Naive B cell (primary cell): ENCODE results near the gene FYCO1. TPM values are rescaled to one million over a fixed set of nuclear protein-coding genes. Genes with fewer than 3 reads are reported as not detected.
"Not testable (repeated sequence)": the region's sequence is repeated elsewhere in the genome, so short reads cannot be mapped to it uniquely, and the experiment has no call there.

Experiments used
- ATAC-seq, 2 donors: fragments of 150-1000 bp; cut with Tn5 transposase; 2 replicates each; pipeline ENCODE4 v1.10.0; 2021; ENCODE audit warnings: low read depth in 2 of 2, mild to moderate bottlenecking in 2 of 2, moderate library complexity in 2 of 2
- DNase-seq: peaks from one replicate; pipeline ENCODE4 v3.0.0; 2022
- H3K27ac Mint-ChIP-seq, 6 donors: one replicate each; pipeline ENCODE4 v1.8.0; 2020 to 2022; ENCODE audit warnings: mild to moderate bottlenecking in 6 of 6, mixed read lengths in 6 of 6, moderate library complexity in 5 of 6, inconsistent platforms in 2 of 6
- H3K27me3 Mint-ChIP-seq, 3 donors: one replicate each; pipeline ENCODE4 v1.8.0; 2021 to 2022; ENCODE audit warnings: mixed read lengths in 3 of 3, mild to moderate bottlenecking in 1 of 3
- H3K36me3 Mint-ChIP-seq, 2 donors: one replicate each; pipeline ENCODE4 v1.8.0; 2020 to 2022; ENCODE audit warnings: mixed read lengths in 2 of 2, inconsistent platforms in 1 of 2, mild to moderate bottlenecking in 1 of 2
- H3K4me1 Mint-ChIP-seq, 3 donors: one replicate each; pipeline ENCODE4 v1.8.0; 2020 to 2022; ENCODE audit warnings: mixed read lengths in 3 of 3, inconsistent platforms in 1 of 3, mild to moderate bottlenecking in 1 of 3, moderate library complexity in 1 of 3
- H3K4me3 Mint-ChIP-seq, 8 donors: one replicate each; pipeline ENCODE4 v1.8.0; 2020 to 2022; ENCODE audit warnings: mild to moderate bottlenecking in 8 of 8, mixed read lengths in 8 of 8, moderate library complexity in 8 of 8, inconsistent platforms in 2 of 8
- H3K9me3 Mint-ChIP-seq, 7 donors: one replicate each; pipeline ENCODE4 v1.8.0; 2020 to 2022; ENCODE audit warnings: mixed read lengths in 7 of 7, mild to moderate bottlenecking in 5 of 7, inconsistent platforms in 2 of 7, moderate library complexity in 1 of 7
- polyA plus RNA-seq, 6 donors: library from polyadenylated mRNA; unstranded; fragments of 300-500 nt; fragmentation: Illumina TruSeq; gene quantifications; one replicate each; pipeline ENCODE4 v1.2.3, GENCODE V29; 2021; ENCODE audit warnings: low read depth in 6 of 6

Gene FYCO1
- polyA plus RNA-seq, 6 donors from 2014 or later: 0.90 to 5.1 (median 1.2) TPM; not detected in 1

DNA sequence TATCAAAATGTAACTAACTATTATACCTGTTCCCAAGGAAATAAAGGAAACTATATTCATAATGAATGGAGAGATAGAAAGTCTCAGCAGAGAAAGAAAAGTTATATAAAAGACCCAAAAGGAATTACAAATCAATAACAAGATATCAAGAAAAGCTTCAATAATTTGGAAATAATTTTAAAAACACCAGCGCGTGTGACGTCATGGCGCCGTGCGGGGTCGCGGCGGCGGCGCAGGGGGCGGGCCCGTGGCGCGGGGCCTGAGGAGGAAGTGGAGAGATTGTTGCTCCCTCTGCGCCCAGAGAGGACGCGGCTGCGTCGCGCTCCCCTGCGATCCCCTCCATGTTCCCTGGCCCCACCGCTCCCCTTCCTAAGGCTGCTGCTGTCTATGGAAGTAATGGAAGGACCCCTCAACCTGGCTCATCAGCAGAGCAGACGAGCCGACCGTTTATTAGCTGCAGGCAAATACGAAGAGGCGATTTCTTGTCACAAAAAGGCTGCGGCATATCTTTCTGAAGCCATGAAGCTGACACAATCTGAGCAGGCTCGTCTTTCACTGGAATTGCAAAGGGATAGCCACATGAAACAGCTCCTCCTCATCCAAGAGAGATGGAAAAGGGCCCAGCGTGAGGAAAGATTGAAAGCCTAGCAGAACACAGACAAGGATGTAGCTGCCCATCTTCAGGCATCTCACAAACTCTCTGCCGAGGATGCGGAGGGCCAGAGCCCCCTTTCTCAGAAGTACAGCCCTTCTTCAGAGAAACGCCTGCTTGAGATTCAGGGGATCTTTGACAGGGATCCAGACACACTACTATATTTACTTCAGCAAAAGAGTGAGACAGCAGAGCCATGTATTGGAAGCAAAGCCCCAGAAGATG, 27.5 kb upstream of the FYCO1 start:
- ATAC-seq (no peak), DNase-seq (no peak)
- Mint-ChIP-seq H3K27ac (no peak overlapping the region), H3K4me1 (peaks cover 0 to 13% (median 6%) of the 10 kb centered on the region in 3 donors), H3K4me3 (no peak overlapping the region), H3K36me3 (peaks cover 5 to 7% of the 10 kb centered on the region in 2 donors), H3K9me3 (peaks cover 2 to 11% (median 8%) of the 10 kb centered on the region in 7 donors), H3K27me3 (peaks cover 5 to 21% (median 12%) of the 10 kb centered on the region in 3 donors)

GRCh38 chr3:46021516-46021915, 25.9 kb upstream of the FYCO1 start:
- ATAC-seq (no peak), DNase-seq (no peak)
- peaks cover 0 to 3% (median 0%) of the 10 kb centered on the region in 7 donors for H3K9me3 Mint-ChIP-seq
- no peak overlapping the region for H3K4me3 Mint-ChIP-seq
- peaks cover 0 to 6% (median 0%) of the 10 kb centered on the region in 3 donors for H3K4me1 Mint-ChIP-seq
- H3K27me3 Mint-ChIP-seq: peaks cover 5 to 21% (median 12%) of the 10 kb centered on the region in 3 donors
- H3K36me3 Mint-ChIP-seq: no peaks in the 10 kb centered on the region
- no peak overlapping the region for H3K27ac Mint-ChIP-seq

DNA sequence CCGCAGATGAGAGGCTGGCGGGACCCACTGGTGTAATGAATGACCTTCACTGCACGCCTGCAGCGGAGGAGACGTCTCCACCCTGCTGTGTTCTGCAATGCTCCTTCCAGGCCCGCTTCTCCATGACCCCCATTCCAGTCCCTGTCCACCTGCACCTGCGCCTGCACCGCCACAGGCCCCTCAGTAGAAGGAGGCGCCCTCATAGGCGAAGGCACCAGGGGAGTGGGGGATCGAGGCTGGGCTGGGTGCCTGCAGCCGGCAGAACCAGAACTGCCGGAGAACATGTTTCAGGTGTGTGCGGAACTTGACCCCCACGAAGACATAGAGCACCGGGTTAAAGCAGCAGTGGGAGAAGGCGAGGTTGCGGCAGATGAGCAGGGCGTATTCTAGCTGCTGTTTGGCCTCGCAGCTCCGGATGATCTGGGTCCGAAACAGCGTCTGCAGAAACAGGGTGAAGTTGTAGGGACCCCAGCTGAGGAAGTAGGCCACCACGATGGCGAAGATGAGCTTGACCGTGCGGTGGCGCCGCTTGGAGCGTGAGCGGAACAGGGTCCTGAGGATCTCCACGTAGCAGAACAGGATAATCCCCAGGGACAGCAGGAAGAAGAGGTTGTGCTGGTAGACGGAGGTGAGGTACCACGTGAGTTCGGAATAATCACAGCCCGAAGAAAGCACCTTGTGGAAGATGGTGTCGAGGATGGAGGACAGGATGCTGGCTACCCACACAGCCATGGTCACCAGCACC, 25.3 kb upstream of the FYCO1 start:
- ATAC-seq (no peak), DNase-seq (no peak)
- peaks cover 5 to 21% (median 12%) of the 10 kb centered on the region in 3 donors for H3K27me3 Mint-ChIP-seq
- H3K4me1 Mint-ChIP-seq: peaks cover 0 to 6% (median 0%) of the 10 kb centered on the region in 3 donors
- H3K27ac Mint-ChIP-seq: no peak overlapping the region
- H3K36me3 Mint-ChIP-seq: no peaks in the 10 kb centered on the region
- no peak overlapping the region for H3K4me3 Mint-ChIP-seq
- H3K9me3 Mint-ChIP-seq: peaks cover 0 to 3% (median 0%) of the 10 kb centered on the region in 7 donors

GRCh38 chr3:46019707-46020106, 24.1 kb upstream of the FYCO1 start:
- peaks cover 0 to 3% (median 0%) of the 10 kb centered on the region in 7 donors for H3K9me3 Mint-ChIP-seq
- no peaks in the 10 kb centered on the region for H3K36me3 Mint-ChIP-seq
- DNase-seq (no peak), ATAC-seq (no peak)
- H3K4me3 Mint-ChIP-seq: no peak overlapping the region
- peaks cover 0 to 6% (median 0%) of the 10 kb centered on the region in 3 donors for H3K4me1 Mint-ChIP-seq
- H3K27me3 Mint-ChIP-seq: peaks cover 11 to 21% (median 12%) of the 10 kb centered on the region in 3 donors
- no peak overlapping the region for H3K27ac Mint-ChIP-seq

DNA sequence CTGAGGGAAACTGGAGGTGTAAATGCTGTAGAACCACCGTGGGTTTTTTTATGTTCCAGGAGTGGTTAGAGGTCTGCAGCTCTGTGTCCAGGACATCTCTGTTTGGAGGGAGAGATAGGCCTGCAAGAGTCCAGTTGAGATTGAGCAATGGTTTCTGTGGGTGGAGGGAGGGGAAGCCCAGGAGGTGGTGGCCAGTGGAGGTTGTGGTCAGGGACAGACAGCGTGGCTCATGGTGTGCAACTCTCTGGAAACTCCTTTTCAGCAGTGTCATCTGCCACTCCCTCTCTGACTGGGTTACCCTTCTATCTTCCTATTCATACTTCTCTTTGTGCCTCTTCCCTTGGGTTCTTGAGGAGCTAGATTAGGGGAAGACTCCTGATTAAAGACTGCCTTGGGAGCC, 22.1 kb upstream of the FYCO1 start:
- H3K4me3 Mint-ChIP-seq: no peak overlapping the region
- H3K4me1 Mint-ChIP-seq: peaks cover 0 to 6% (median 0%) of the 10 kb centered on the region in 3 donors
- no peak for ATAC-seq
- DNase-seq: no peak
- no peaks in the 10 kb centered on the region for H3K36me3 Mint-ChIP-seq
- H3K27me3 Mint-ChIP-seq: peaks cover 13 to 26% (median 17%) of the 10 kb centered on the region in 3 donors
- no peak overlapping the region for H3K27ac Mint-ChIP-seq
- peaks cover 0 to 2% (median 0%) of the 10 kb centered on the region in 7 donors for H3K9me3 Mint-ChIP-seq

GRCh38 chr3:46013316-46014094, 17.9 kb upstream of the FYCO1 start:
- no peaks in the 10 kb centered on the region for H3K36me3 Mint-ChIP-seq
- peaks cover 4 to 15% (median 5%) of the 10 kb centered on the region in 3 donors for H3K27me3 Mint-ChIP-seq
- DNase-seq (no peak), ATAC-seq (no peak)
- H3K9me3 Mint-ChIP-seq: no peaks in the 10 kb centered on the region
- no peak overlapping the region for H3K4me3 Mint-ChIP-seq
- H3K27ac Mint-ChIP-seq: peak overlapping the region in 1 of 6 donors; percentile 50
- H3K4me1 Mint-ChIP-seq: no peaks in the 10 kb centered on the region

- Mint-ChIP-seq H3K4me1 (no peaks in the 10 kb centered on the region), H3K27me3 (peaks cover 4 to 13% (median 5%) of the 10 kb centered on the region in 3 donors), H3K9me3 (no peaks in the 10 kb centered on the region), H3K36me3 (no peaks in the 10 kb centered on the region), H3K27ac (no peak overlapping the region), H3K4me3 (no peak overlapping the region)
- ATAC-seq (no peak), DNase-seq (no peak)
These were observed 16.6 kb upstream of the FYCO1 start for GRCh38 chr3:46012246-46012645.

DNA sequence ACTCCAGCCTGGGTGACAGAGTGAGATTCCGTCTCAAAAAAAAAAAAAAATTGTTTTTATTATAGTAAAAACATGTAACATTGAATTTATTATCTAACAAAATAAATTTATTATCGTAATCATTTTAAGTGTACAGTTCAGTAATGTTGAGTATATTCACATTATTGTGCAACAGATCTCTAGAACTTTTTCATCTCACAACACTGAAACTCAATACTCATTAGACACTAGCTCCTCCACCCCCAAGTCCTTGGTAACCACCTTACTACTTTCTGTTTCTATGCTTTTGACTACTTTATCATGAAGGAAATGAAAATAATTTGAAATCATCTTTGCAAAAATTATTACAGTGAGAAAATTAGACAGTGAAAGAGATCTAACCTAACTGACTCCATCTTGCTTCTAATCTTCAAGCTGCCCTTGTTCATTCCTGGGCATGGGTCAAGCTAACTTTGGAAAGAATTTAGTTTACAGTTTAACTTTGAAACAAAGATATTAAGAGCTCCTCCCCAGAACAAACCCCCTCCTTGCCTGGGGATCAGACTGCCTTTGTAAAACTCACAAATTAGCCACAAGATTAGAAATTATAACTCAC, 15.0 kb upstream of the FYCO1 start:
- no peak for ATAC-seq
- no peak overlapping the region for H3K4me3 Mint-ChIP-seq
- no peak for DNase-seq
- H3K4me1 Mint-ChIP-seq: no peaks in the 10 kb centered on the region
- H3K36me3 Mint-ChIP-seq: no peaks in the 10 kb centered on the region
- H3K27ac Mint-ChIP-seq: no peak overlapping the region
- no peaks in the 10 kb centered on the region for H3K9me3 Mint-ChIP-seq
- H3K27me3 Mint-ChIP-seq: peaks cover 4 to 13% (median 5%) of the 10 kb centered on the region in 3 donors

GRCh38 chr3:46008058-46008457, 12.4 kb upstream of the FYCO1 start:
- Mint-ChIP-seq H3K36me3 (no peaks in the 10 kb centered on the region), H3K27ac (no peak overlapping the region), H3K27me3 (peaks cover 0 to 4% (median 1%) of the 10 kb centered on the region in 3 donors), H3K4me1 (no peaks in the 10 kb centered on the region), H3K4me3 (no peak overlapping the region), H3K9me3 (no peaks in the 10 kb centered on the region)
- no peak for ATAC-seq
- DNase-seq: no peak

DNA sequence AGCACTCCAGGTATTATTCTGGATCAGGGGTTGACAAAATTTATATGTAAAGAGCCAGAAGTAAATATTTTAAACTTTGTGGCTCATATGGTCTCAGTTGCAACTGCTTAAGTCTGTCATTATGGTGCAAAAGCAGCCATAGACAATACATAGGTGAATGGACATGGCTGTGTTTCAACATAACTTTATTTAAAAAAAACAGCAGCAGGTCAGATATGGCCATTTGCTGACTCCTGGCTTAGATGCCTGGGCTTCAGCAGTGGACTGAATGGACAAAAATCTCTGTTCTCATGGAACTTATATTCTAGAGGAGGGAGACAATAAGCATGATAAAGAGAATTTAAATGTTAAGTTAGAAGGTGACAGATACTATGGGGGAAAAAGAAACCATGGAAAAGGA, 11.7 kb upstream of the FYCO1 start:
- no peak overlapping the region for H3K4me3 Mint-ChIP-seq
- H3K9me3 Mint-ChIP-seq: no peaks in the 10 kb centered on the region
- ATAC-seq (no peak), DNase-seq (no peak)
- peak overlapping the region in 1 of 6 donors; percentile 54 for H3K27ac Mint-ChIP-seq
- H3K36me3 Mint-ChIP-seq: no peaks in the 10 kb centered on the region
- H3K27me3 Mint-ChIP-seq: no peaks in the 10 kb centered on the region
- no peaks in the 10 kb centered on the region for H3K4me1 Mint-ChIP-seq

DNA sequence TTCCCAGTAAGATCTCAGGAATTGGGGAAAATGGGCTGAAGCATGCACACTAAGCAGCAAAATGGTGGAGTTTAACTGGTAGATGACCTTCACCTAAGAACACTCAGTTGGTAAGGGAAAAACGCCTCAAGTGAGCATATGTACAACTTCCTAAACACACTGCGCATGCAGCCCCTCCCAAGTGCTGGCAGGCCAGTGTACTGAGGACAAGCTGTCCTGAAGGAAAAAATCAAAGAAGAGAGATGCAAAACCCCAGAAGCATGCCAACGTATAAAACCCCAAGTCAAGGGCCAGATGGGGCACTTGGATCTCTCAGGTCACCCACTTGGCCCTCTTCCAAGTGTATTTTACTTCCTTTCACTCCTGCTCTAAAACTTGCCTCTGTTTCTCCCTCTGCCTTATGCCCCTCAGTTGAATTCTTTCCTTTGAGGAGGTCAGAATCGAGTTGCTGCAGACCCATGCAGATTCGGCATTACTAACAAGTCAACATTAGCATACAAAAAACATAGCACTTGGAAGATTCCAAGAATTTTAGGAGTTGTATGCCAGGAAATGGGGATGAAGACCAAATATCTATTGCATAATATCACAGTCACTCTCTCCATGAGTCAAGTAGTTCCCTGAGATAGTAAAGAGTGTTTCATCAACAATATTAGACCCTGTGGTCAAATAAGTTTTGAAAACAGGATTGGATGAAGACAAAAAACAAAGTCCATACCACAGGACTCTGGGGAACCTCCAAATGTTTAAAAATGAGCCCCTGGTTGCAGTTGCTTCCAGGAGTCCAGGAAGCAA, 10.8 kb upstream of the FYCO1 start:
- Mint-ChIP-seq H3K27me3 (no peaks in the 10 kb centered on the region), H3K4me3 (no peak overlapping the region), H3K9me3 (no peaks in the 10 kb centered on the region), H3K27ac (peak overlapping the region in 1 of 6 donors; percentile 2), H3K4me1 (no peaks in the 10 kb centered on the region), H3K36me3 (no peaks in the 10 kb centered on the region)
- DNase-seq (no peak), ATAC-seq (no peak)

DNA sequence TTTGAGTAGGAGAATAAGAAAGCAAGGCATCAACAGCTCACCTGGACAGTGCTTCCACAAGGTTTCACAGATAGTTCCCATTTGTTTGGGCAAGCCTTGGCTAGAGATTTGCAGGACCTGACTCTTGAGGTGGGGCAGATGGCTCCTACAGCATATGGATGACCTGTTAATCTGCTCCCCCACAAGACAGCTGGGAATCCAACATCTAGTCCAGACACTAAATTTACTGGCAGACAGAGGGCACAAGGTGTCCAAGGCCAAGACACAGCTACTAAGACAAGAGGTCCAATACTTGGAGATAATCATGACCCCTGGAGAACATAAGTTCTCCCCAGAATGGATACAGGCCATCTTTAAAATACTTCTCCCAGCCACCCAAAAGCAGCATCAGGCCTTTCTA, 8.1 kb upstream of the FYCO1 start:
- not testable (repeated sequence) for H3K36me3 Mint-ChIP-seq, H3K4me1 Mint-ChIP-seq, ATAC-seq, DNase-seq, H3K27ac Mint-ChIP-seq, H3K4me3 Mint-ChIP-seq, H3K9me3 Mint-ChIP-seq
- H3K27me3 Mint-ChIP-seq: peaks cover 0 to 12% (median 10%) of the 10 kb centered on the region in 3 donors
